ENCODE data around the gene MAPK12. TPM values are rescaled to one million over a fixed set of nuclear protein-coding genes. Genes with fewer than 3 reads are reported as not detected.

Gene MAPK12
- total and polyA plus RNA-seq, 10 of the 15 experiments (the other 5 are each of a cell fraction or from before 2014, with no cell fraction given): 1.1 to 38.9 (median 16.3) TPM

DNA sequence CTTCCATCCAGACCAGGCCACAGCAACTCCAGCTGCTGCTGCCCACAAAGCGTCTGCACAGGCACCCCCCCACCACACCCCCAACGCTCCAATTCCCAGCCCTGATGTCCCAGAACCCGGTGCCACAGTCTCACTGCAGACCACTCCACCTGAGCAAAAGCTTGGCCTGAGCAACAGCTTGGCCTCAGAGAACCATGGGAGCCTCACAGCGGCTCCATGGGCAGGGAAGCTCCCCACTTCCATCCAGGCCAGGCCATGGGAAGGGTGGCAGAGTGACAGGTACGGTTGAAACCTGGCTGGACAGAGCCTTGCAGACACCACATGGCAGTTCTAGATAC lies 32.8 kb upstream of the MAPK12 start:
- Histone ChIP-seq H3K27me3 (replicated peaks in 1 of 2; ENCODE audit: control insufficient read depth in 2 of 2, insufficient read depth in 2 of 2, low read length in 1 of 2) (no peaks in the 10 kb centered on the region), H3K4me1 (ENCODE audit: control insufficient read depth, insufficient read depth, low read length) (peaks cover 27% of the 10 kb centered on the region), H3K79me2 (ENCODE audit: control insufficient read depth, insufficient read depth, low read length) (peaks cover 60% of the 10 kb centered on the region), H3K4me2 (ENCODE audit: control insufficient read depth, insufficient read depth) (peak overlapping the region; percentile 40; the same call in 1 of the 2 replicates), H3K4me3 (no peak overlapping the region), H3K9ac (ENCODE audit: control insufficient read depth, insufficient read depth, low read length) (peak overlapping the region; percentile 9; the same call in 1 of the 2 replicates), H3K9me3 (replicated peaks; ENCODE audit: control insufficient read depth, insufficient read depth, low read length) (no peaks in the 10 kb centered on the region), H4K20me1 (ENCODE audit: control insufficient read depth, insufficient read depth) (no peaks in the 10 kb centered on the region; the same call in none of the 2 replicates), H3K36me3 (ENCODE audit: control insufficient read depth in 2 of 2, insufficient read depth in 2 of 2, low read length in 1 of 2) (peaks cover 10 to 23% of the 10 kb centered on the region in 2 experiments; a peak in 3 of 4 replicates), H3K27ac (ENCODE audit: control insufficient read depth, insufficient read depth) (peak overlapping the region; percentile 2; the same call in 1 of the 2 replicates), H2AFZ (ENCODE audit: control insufficient read depth, low read depth, low read length) (no peak overlapping the region)
- no peak for ATAC-seq
- in situ Hi-C loops (cut with MboI) (no loop called here), intact Hi-C loops (cut with micrococcal nuclease; ENCODE audit: unreplicated experiment) (no loop called here)
- DNase-seq (ENCODE audit: low read depth, low spot score): no peak
- FAIRE-seq: no peak
- POLR2A ChIA-PET: interaction anchor here (0.6 to 3.7 kb wide), 5 partner anchors 8 to 66 kb away, joined by 3 to 22 read pairs (median 3); partner anchors contain the start of gene DENND6B
- SMC1A ChIA-PET (ENCODE audit: uncharacterized antibody, unreplicated experiment): interaction anchor here (2.9 kb wide), 1 partner anchor 10 kb away, joined by 21 read pairs; no protein-coding TSS in a partner anchor
- 49% methylated on average over 5 of the region's 5 CpGs for WGBS (ENCODE audit: insufficient coverage, insufficient replicate concordance, low lambda C conversion rate, missing lambda C conversion rate)
- TF ChIP-seq CEBPB (IDR thresholded peaks at IDR 0.05; ENCODE audit: borderline replicate concordance in 1 of 2, low read depth in 2 of 2, low read length in 2 of 2) (no peak), NFYB (IDR thresholded peaks at IDR 0.05; ENCODE audit: insufficient read depth, low read depth, low read length) (no peak), ZBED1 (IDR thresholded peaks at IDR 0.05; ENCODE audit: borderline replicate concordance) (no peak), RFX5 (IDR thresholded peaks at IDR 0.05; ENCODE audit: low read depth, low read length) (no peak), BMI1 (IDR thresholded peaks at IDR 0.05; ENCODE audit: borderline replicate concordance) (no peak), CREM (IDR thresholded peaks at IDR 0.05; ENCODE audit: low read depth) (no peak), NR2F1 (conservative IDR thresholded peaks at IDR 0.05) (no peak), EGR1 (IDR thresholded peaks at IDR 0.05; ENCODE audit: borderline replicate concordance in 1 of 2, low read depth in 2 of 2, low read length in 2 of 2) (no peak), SREBF1 (IDR thresholded peaks at IDR 0.05; ENCODE audit: low read length) (no peak), TCF3 (IDR thresholded peaks at IDR 0.05; ENCODE audit: borderline replicate concordance, insufficient read depth, low read depth, low read length) (no peak), POLR2AphosphoS2 (IDR thresholded peaks at IDR 0.05; ENCODE audit: low read depth, low read length) (no peak), ZNF217 (IDR thresholded peaks at IDR 0.05) (no peak), JUND (IDR thresholded peaks at IDR 0.05; ENCODE audit: low read depth, low read length) (no peak), SP1 (IDR thresholded peaks at IDR 0.05; ENCODE audit: low read depth, low read length) (no peak), SMAD1 (IDR thresholded peaks at IDR 0.05; ENCODE audit: low read depth, partially characterized antibody) (no peak), PAX5 (IDR thresholded peaks at IDR 0.05; ENCODE audit: borderline replicate concordance, low read depth, low read length) (no peak)
- BruUV-seq (replicated peaks): no TSS peak
- RAD21 ChIA-PET (ENCODE audit: unreplicated experiment): interaction anchor here (1.4 to 2.8 kb wide), 3 partner anchors 9 to 18 kb away, joined by 4 to 10 read pairs (median 5); no protein-coding TSS in a partner anchor
- CTCF ChIA-PET: interaction anchor here (0.6 to 2.5 kb wide), 6 partner anchors 10 to 176 kb away, joined by 3 to 12 read pairs (median 6); no protein-coding TSS in a partner anchor
